H54 (cell line): ENCODE measurements around the gene ZNF443.

Experiments used
- DNase-seq: peaks from one replicate; pipeline ENCODE4 v3.0.0; 2011; ENCODE audit warnings: low spot score, mixed read lengths; ENCODE audit not compliant: insufficient read length
- FAIRE-seq: peaks from 3 replicates; lab custom pipeline; 2011; peaks lifted over from hg19 to GRCh38; lab: Jason Lieb, UNC
- POLR2A ChIP-seq: IDR thresholded peaks from 2 replicates; pipeline ENCODE4 v1.6.1; 2011; ENCODE audit warnings: low read depth, mild to moderate bottlenecking, low read length

ZNF443 gene

GRCh38 chr19:12379732-12380443 lies 60.9 kb downstream of the ZNF443 start:
- no peak for FAIRE-seq
- TF ChIP-seq POLR2A, result no peak
- no peak for DNase-seq
